Astrocyte (in vitro differentiated cells and primary cell): ENCODE data around the gene CARD11. TPM values are rescaled to one million over a fixed set of nuclear protein-coding genes. Genes with fewer than 3 reads are reported as not detected.

Experiments
- DNase-seq: peaks from one replicate; pipeline ENCODE4 v3.0.0-alpha.2; 2010; ENCODE audit warnings: low read depth
- FAIRE-seq: peaks from 2 replicates; lab custom pipeline; 2011; peaks lifted over from hg19 to GRCh38; lab: Jason Lieb, UNC
- H2AFZ ChIP-seq: 2 replicates; pipeline ENCODE4 v1.6.0; 2012; ENCODE audit warnings: low read depth, low read length, inconsistent platforms
- H3K27ac ChIP-seq: 2 replicates; pipeline ENCODE4 v1.5.1; 2011; ENCODE audit warnings: low read depth, low read length, inconsistent platforms
- H3K27me3 ChIP-seq: 2 replicates; pipeline ENCODE4 v1.6.0; 2011; ENCODE audit warnings: low read length, inconsistent platforms; ENCODE audit not compliant: insufficient read depth
- H3K36me3 ChIP-seq: 2 replicates; pipeline ENCODE4 v1.5.1; 2011; ENCODE audit warnings: low read length, inconsistent platforms; ENCODE audit not compliant: insufficient read depth
- H3K4me1 ChIP-seq: 2 replicates; pipeline ENCODE4 v1.5.1; 2011; ENCODE audit warnings: low read length, inconsistent platforms; ENCODE audit not compliant: insufficient read depth
- H3K4me2 ChIP-seq: 2 replicates; pipeline ENCODE4 v1.6.0; 2012; ENCODE audit warnings: low read length, inconsistent platforms
- H3K4me3 ChIP-seq: 2 replicates; pipeline ENCODE4 v1.5.1; 2011; ENCODE audit warnings: low read depth, mild to moderate bottlenecking, low read length, inconsistent platforms; ENCODE audit not compliant: insufficient read depth
- H3K79me2 ChIP-seq: 2 replicates; pipeline ENCODE4 v1.6.0; 2012; ENCODE audit warnings: mild to moderate bottlenecking, low read length, inconsistent platforms; ENCODE audit not compliant: insufficient read depth
- H3K9ac ChIP-seq: 2 replicates; pipeline ENCODE4 v1.6.0; 2012; ENCODE audit warnings: mild to moderate bottlenecking, low read length, inconsistent platforms
- H3K9me3 ChIP-seq: 2 replicates; pipeline ENCODE4 v1.5.1; 2012; ENCODE audit warnings: low read depth, mild to moderate bottlenecking, low read length, inconsistent platforms; ENCODE audit not compliant: insufficient read depth
- H4K20me1 ChIP-seq: 2 replicates; pipeline ENCODE4 v1.6.0; 2012; ENCODE audit warnings: low read length, inconsistent platforms; ENCODE audit not compliant: insufficient read depth
- H3K27ac Mint-ChIP-seq: one replicate; pipeline ENCODE4 v1.8.0; 2021; ENCODE audit warnings: mild to moderate bottlenecking, mixed read lengths; ENCODE audit not compliant: unreplicated experiment
- H3K27me3 Mint-ChIP-seq: one replicate; pipeline ENCODE4 v1.8.0; 2021; ENCODE audit warnings: low read depth, mixed read lengths; ENCODE audit not compliant: unreplicated experiment
- H3K36me3 Mint-ChIP-seq: one replicate; pipeline ENCODE4 v1.8.0; 2021; ENCODE audit warnings: low read depth, mixed read lengths; ENCODE audit not compliant: unreplicated experiment
- H3K4me1 Mint-ChIP-seq: one replicate; pipeline ENCODE4 v1.8.0; 2021; ENCODE audit warnings: low read depth, mixed read lengths; ENCODE audit not compliant: unreplicated experiment
- H3K4me3 Mint-ChIP-seq: one replicate; pipeline ENCODE4 v1.8.0; 2021; ENCODE audit warnings: mild to moderate bottlenecking, moderate library complexity, mixed read lengths; ENCODE audit not compliant: unreplicated experiment
- H3K9me3 Mint-ChIP-seq: one replicate; pipeline ENCODE4 v1.8.0; 2021; ENCODE audit warnings: mild to moderate bottlenecking, mixed read lengths; ENCODE audit not compliant: unreplicated experiment
- CTCF ChIP-seq: IDR thresholded peaks from 2 replicates; pipeline ENCODE4 v1.5.1; 2011; ENCODE audit warnings: low read depth, mild to moderate bottlenecking, inconsistent platforms, low read length, moderate library complexity; ENCODE audit not compliant: insufficient read depth
- EZH2 ChIP-seq: IDR thresholded peaks from 2 replicates; pipeline ENCODE4 v1.6.1; 2012; ENCODE audit warnings: mild to moderate bottlenecking, low read length, inconsistent platforms; ENCODE audit not compliant: insufficient read depth
- total RNA-seq: library from RNA; stranded (reverse); gene quantifications from 2 replicates; pipeline ENCODE4 v1.2.1, GENCODE V29; 2021

The CARD11 gene
- total RNA-seq, 1 donor from 2014 or later = 9.5 TPM

DNA sequence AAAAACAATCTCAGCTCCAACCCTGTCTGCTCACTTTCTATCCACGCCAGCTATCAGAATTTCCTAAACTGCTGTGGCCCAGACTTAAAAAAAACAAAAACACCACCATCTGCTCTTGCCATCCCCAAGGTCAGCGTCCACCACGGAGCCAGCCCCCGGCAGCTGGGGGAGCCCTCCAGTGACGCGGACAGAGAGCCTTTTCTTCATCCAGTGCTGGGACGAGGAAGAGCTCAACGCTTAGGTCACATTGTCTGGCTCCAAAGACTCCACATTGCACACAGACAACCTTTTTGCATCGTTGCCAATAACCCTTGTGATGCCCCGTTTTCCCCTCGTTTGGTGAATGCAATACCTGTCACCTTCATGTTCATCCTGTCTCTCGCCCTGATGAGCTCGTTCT is 132.2 kb downstream of the CARD11 start:
- no peak overlapping the region for H3K9ac ChIP-seq
- no peak overlapping the region for H3K27ac ChIP-seq
- no peaks in the 10 kb centered on the region for H3K36me3 ChIP-seq
- H3K27me3 ChIP-seq = no peaks in the 10 kb centered on the region
- H3K4me1 Mint-ChIP-seq = no peaks in the 10 kb centered on the region
- H3K4me3 ChIP-seq = no peak overlapping the region
- no peaks in the 10 kb centered on the region for H3K4me1 ChIP-seq
- DNase-seq = no peak
- H3K9me3 Mint-ChIP-seq = no peaks in the 10 kb centered on the region
- no peaks in the 10 kb centered on the region for H3K36me3 Mint-ChIP-seq
- H3K4me3 Mint-ChIP-seq = no peak overlapping the region
- no peak overlapping the region for H2AFZ ChIP-seq
- no peaks in the 10 kb centered on the region for H4K20me1 ChIP-seq
- no peak overlapping the region for H3K4me2 ChIP-seq
- no peaks in the 10 kb centered on the region for H3K27me3 Mint-ChIP-seq
- no peaks in the 10 kb centered on the region for H3K79me2 ChIP-seq
- TF ChIP-seq EZH2 (no peak), CTCF (no peak)
- H3K27ac Mint-ChIP-seq = no peak overlapping the region
- no peak for FAIRE-seq
- H3K9me3 ChIP-seq = no peaks in the 10 kb centered on the region

DNA sequence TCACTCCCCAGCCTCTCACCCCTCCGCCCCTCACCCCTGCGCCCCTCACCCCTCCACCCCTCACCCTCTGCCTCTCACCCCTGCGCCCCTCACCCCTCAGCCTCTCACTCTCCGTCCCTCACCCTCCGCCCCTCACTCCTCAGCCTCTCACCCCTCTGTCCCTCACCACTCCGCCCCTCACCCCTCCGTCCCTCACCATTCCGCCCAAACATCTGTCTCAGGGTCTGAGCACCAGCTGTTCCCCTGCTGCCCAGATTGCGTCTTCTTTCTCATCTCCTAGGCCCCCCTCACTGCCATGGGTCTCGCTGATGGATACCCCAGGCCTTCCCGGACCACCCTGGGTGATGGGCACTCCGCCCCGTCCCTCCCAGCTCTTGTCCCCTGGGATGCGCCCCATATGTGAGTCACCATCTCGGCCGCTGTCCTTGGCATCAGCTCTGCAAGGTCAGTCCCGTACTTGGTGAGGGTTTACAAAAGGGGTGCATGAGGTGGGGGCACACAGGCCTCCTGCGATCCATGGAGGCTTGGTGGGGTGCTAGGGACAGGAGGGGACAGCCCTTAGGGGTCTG is 134.1 kb downstream of the CARD11 start:
- no peak overlapping the region for H3K27ac ChIP-seq

More for the DNA sequence above, 134.1 kb downstream of the CARD11 start:
- Histone ChIP-seq H3K27me3 (no peaks in the 10 kb centered on the region), H3K36me3 (no peaks in the 10 kb centered on the region), H3K4me2 (no peak overlapping the region), H2AFZ (no peak overlapping the region), H3K79me2 (no peaks in the 10 kb centered on the region), H3K9ac (no peak overlapping the region), H4K20me1 (no peaks in the 10 kb centered on the region), H3K4me3 (no peak overlapping the region), H3K9me3 (no peaks in the 10 kb centered on the region), H3K4me1 (no peaks in the 10 kb centered on the region)
- Mint-ChIP-seq H3K27me3 (no peaks in the 10 kb centered on the region), H3K4me3 (no peak overlapping the region), H3K27ac (no peak overlapping the region), H3K36me3 (no peaks in the 10 kb centered on the region), H3K9me3 (no peaks in the 10 kb centered on the region), H3K4me1 (no peaks in the 10 kb centered on the region)
- FAIRE-seq (no peak), DNase-seq (no peak)
- TF ChIP-seq EZH2 = no peak
- no peak for TF ChIP-seq CTCF
